MCF 10A (cell line): ENCODE measurements around the gene CELF5. TPM values are rescaled to one million over a fixed set of nuclear protein-coding genes. Genes with fewer than 3 reads are reported as not detected.

ENCODE experiments used
- BruUV-seq: library from RNA; stranded (reverse); fragments of 400-500 nt; replicated peaks from 2 replicates; lab custom pipeline; 2021; lab: Mats Ljungman, UMichigan
- CTCF ChIA-PET: fragments of 300-600 bp; sonication (Branson Sonifier 250); formaldehyde crosslinking; extraction: SDS; loops from one replicate; lab custom pipeline; 2021; ENCODE audit warnings: antibody characterized with exemption, inconsistent platforms; lab: Yijun Ruan, JAX
- POLR2A ChIA-PET: fragments of 300-600, 350-650 bp; sonication (Branson Sonifier 250); formaldehyde crosslinking; extraction: SDS; loops from one replicate; lab custom pipeline; 2020; ENCODE audit warnings: antibody characterized with exemption, inconsistent platforms; lab: Yijun Ruan, JAX
- DNase-seq: peaks from one replicate; pipeline ENCODE4 v3.0.0-alpha.2; 2018; ENCODE audit not compliant: unreplicated experiment
- H3K27ac Mint-ChIP-seq: one replicate; pipeline ENCODE4 v1.8.0; 2022; ENCODE audit warnings: mild to moderate bottlenecking, low read depth, mixed read lengths; ENCODE audit not compliant: unreplicated experiment
- H3K27me3 Mint-ChIP-seq: one replicate; pipeline ENCODE4 v1.8.0; 2022; ENCODE audit warnings: mixed read lengths; ENCODE audit not compliant: insufficient read depth, unreplicated experiment
- H3K36me3 Mint-ChIP-seq: one replicate; pipeline ENCODE4 v1.8.0; 2022; ENCODE audit warnings: mild to moderate bottlenecking, moderate library complexity, mixed read lengths; ENCODE audit not compliant: insufficient read depth, unreplicated experiment
- H3K4me1 Mint-ChIP-seq: one replicate; pipeline ENCODE4 v1.8.0; 2022; ENCODE audit warnings: mixed read lengths; ENCODE audit not compliant: insufficient read depth, unreplicated experiment
- H3K4me3 Mint-ChIP-seq: one replicate; pipeline ENCODE4 v1.8.0; 2022; ENCODE audit warnings: mild to moderate bottlenecking, moderate library complexity, mixed read lengths; ENCODE audit not compliant: unreplicated experiment
- H3K9me3 Mint-ChIP-seq: one replicate; pipeline ENCODE4 v1.8.0; 2022; ENCODE audit warnings: mixed read lengths; ENCODE audit not compliant: unreplicated experiment
- CTCF ChIP-seq: fragments of 200-600 bp; IDR thresholded peaks from one replicate; pipeline ENCODE4 v1.8.0; 2022; ENCODE audit warnings: antibody characterized with exemption, mild to moderate bottlenecking; ENCODE audit not compliant: unreplicated experiment
- intact Hi-C: fragments of 100-400 bp; cut with micrococcal nuclease; formaldehyde crosslinking; loops from 2 replicates; pipeline ENCODE4 v1.14.1; 2022
- total RNA-seq: library from RNA; stranded (reverse); gene quantifications from 2 replicates; pipeline ENCODE4 v1.2.3, GENCODE V29; 2022

Gene CELF5
- total RNA-seq, 1 experiment from 2014 or later, result 0.30 TPM

DNA sequence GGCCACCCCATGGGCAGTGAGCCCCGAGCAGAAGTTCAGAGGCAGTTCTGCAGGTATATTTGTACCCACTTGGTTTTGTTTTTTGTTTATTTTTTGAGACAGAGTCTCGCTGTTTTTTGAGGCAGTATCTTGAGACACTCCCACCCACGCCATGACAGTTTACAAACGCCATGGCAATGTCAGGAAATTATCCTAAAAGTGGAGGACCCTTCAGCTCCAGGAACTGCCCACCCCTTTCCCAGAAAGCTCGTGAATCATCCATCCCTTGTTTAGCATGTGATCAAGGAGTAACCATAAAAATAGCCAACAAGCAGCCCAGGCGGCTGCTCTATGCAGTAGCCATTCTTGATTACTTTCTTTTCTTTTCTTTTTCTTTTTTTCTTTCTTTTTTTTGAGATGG, 41.0 kb downstream of the CELF5 start:
- no peak for TF ChIP-seq CTCF
- no peak overlapping the region for H3K4me3 Mint-ChIP-seq
- ChIA-PET CTCF (interaction anchor here (0.6 to 0.7 kb wide), 3 partner anchors 19 to 428 kb away, joined by 3 read pairs; no protein-coding TSS in a partner anchor), POLR2A (interaction anchor here (0.6 kb wide), 1 partner anchor 10 kb away, joined by 4 read pairs; no protein-coding TSS in a partner anchor)
- no peaks in the 10 kb centered on the region for H3K4me1 Mint-ChIP-seq
- H3K27ac Mint-ChIP-seq, result no peak overlapping the region
- no peaks in the 10 kb centered on the region for H3K36me3 Mint-ChIP-seq
- DNase-seq, result no peak
- H3K9me3 Mint-ChIP-seq, result no peaks in the 10 kb centered on the region
- no TSS peak for BruUV-seq
- H3K27me3 Mint-ChIP-seq, result peaks cover 34% of the 10 kb centered on the region
- intact Hi-C loops, result no loop called here

GRCh38 chr19:3266092-3266693, 41.7 kb downstream of the CELF5 start:
- Mint-ChIP-seq H3K27ac (no peak overlapping the region), H3K9me3 (no peaks in the 10 kb centered on the region), H3K4me1 (no peaks in the 10 kb centered on the region), H3K36me3 (no peaks in the 10 kb centered on the region), H3K27me3 (peaks cover 38% of the 10 kb centered on the region), H3K4me3 (no peak overlapping the region)
- intact Hi-C loops, result no loop called here
- ChIA-PET POLR2A (interaction anchor here (0.6 kb wide), 1 partner anchor 9 kb away, joined by 4 read pairs; no protein-coding TSS in a partner anchor), CTCF (interaction anchor here (0.6 kb wide), 2 partner anchors 20 to 1095 kb away, joined by 3 to 5 read pairs; no protein-coding TSS in a partner anchor)
- no peak for DNase-seq
- TF ChIP-seq CTCF, result no peak
- BruUV-seq, result no TSS peak

- CTCF ChIA-PET, result interaction anchor here (0.5 kb wide), 1 partner anchor 1525 kb away, joined by 3 read pairs; the partner anchor contains the start of gene FEM1A
These were observed 42.5 kb downstream of the CELF5 start for GRCh38 chr19:3266792-3267514.

More at GRCh38 chr19:3266792-3267514, 42.5 kb downstream of the CELF5 start:
- TF ChIP-seq CTCF, result no peak
- DNase-seq, result no peak
- no TSS peak for BruUV-seq
- POLR2A ChIA-PET, result no interaction called here
- H3K27me3 Mint-ChIP-seq, result peaks cover 46% of the 10 kb centered on the region
- H3K9me3 Mint-ChIP-seq, result no peaks in the 10 kb centered on the region
- H3K36me3 Mint-ChIP-seq, result no peaks in the 10 kb centered on the region
- intact Hi-C loops, result no loop called here
- no peak overlapping the region for H3K4me3 Mint-ChIP-seq
- H3K4me1 Mint-ChIP-seq, result no peaks in the 10 kb centered on the region
- H3K27ac Mint-ChIP-seq, result no peak overlapping the region
